CD4-positive, alpha-beta T cell treated with Interleukin-6 at 100 ng/mL for 8 hours (primary cell): ENCODE data around the gene SUFU.
"Not testable (repeated sequence)": the region's sequence is repeated elsewhere in the genome, so short reads cannot be mapped to it uniquely, and the experiment has no call there.

ENCODE experiments used
- DNase-seq: peaks from one replicate; pipeline ENCODE4 v3.0.0-alpha.2; 2020; ENCODE audit warnings: mixed read lengths, low spot score

The SUFU gene

DNA sequence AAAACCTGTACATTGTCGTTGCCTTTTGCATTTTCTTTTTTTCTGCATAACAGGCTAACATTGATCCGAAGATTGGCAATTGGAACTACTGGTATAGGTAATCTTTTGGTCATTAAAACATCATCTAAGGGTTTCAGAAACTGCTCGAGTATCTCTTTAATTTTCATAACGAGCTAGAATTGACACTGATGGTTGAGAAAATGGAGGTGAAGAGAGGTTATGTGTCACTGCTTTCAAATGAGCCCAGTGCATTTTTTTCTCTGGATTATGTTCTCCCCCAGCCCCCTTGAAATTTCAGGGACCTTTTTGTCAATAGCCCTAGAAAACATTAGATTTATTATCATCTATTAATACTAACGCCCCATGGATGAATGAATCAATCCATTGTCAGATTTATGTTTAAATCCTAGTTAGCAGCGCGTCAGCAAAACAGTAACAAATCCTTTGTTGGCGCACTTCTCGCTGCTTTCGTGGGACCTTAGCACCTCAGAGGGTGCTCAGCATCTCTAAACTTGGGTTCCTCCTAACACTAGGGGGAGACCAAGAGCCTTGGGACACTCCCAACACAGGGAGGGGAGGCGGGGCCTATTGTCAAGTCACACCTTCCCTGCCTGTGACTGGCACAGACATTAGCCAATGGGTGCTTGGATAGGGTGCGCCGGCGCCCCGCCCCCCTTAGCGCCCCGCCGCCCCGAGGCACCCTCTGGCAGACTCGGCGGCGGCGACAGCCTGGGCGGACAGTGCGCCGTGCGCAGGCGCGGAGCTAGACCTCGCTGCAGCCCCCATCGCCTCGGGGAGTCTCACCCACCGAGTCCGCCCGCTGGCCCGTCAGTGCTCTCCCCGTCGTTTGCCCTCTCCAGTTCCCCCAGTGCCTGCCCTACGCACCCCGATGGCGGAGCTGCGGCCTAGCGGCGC lies at the start of gene SUFU:
Gene SUFU, plus strand, starts transcription at position 709 of the 915 bp plus-strand sequence. Its CDS starts 181 bp downstream, at position 890.
- peak; percentile 99 for DNase-seq

DNA sequence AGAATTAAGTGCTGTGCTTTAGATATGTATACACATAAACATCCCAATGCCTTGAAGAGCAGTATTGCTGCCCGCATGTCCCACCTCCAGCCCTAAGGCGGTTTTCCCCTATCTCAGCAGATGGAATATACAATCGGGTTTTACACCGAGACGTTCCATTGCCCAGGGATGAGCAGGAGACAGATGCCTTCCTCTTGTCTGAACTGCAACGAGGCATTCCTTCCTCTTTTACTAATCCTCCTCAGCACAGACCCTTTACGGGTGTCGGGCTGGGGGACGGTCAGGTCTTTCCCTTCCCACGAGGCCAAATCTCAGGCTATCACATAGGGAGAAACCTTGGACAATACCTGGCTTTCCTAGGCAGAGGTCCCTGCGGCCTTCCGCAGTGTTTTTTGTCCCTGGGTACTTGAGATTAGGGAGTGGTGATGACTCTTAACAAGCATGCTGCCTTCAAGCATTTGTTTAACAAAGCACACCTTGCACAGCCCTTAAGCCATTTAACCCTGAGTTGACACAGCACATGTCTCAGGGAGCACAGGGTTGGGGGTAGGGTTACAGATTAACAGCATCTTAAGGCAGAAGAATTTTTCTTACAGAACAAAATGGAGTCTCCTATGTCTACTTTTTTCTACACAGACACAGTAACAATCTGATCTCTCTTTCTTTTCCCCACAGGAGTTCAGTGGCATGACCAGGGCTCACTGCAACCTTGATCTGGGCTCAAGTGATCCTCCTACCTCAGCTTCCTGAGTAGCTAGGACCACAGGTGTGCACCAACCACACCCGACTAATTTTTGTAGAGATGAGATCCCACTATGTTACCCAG lies 48.9 kb upstream of the SUFU start:
- not testable (repeated sequence) for DNase-seq

DNA sequence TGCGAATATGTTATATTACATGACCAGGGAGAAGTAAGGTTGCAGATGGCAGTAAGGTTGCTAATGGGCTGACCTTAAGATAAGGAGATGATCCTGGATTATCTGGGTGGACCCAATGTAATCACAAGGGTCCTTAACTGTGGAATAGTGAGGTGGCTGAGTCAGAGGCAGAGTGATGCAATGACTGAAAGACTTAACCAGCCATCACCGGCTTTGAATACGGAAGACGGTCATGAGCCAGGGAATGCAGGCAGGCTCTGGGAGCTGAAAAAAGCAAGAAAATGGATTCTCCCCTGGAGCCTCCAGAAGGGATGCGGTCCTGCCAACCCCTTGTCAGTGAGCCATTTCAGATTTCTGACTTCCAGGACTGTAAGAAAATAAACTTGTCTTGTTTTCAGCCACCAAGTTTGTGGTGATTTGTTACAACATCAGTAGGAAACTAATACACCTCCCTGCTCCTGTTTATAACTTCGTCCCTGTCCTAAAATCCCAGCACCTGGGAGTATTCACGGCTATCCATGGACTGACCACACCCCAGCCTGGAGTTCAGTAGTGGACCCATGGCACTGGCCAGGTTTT lies 47.8 kb upstream of the SUFU start:
- no peak for DNase-seq

DNA sequence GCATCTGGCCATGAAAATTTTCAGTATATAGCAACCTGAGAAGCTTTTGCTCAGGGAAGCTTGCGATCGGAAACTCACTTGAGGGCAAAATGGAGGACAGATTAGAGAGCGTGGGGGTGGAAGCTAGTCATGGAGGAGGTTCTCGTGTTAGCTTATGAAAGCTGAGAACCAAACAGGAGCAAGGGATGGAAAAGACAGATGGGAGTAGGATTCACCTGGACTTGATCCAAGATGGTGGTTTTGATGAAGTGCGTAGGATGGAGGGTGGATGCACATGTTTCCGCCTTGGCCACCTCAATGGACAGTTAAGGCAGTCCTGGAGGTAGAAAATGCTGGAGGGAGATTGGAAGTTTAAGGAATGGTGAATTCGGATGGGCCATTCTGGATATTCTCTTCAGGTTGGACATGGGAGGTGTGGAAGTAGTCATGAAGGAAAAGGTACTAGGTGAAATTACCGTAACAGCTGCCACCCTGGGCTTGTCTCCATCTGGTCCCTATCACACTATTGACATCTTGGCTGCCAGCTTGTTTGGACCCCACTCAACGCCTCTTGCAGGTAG lies 46.1 kb upstream of the SUFU start:
- no peak for DNase-seq

DNA sequence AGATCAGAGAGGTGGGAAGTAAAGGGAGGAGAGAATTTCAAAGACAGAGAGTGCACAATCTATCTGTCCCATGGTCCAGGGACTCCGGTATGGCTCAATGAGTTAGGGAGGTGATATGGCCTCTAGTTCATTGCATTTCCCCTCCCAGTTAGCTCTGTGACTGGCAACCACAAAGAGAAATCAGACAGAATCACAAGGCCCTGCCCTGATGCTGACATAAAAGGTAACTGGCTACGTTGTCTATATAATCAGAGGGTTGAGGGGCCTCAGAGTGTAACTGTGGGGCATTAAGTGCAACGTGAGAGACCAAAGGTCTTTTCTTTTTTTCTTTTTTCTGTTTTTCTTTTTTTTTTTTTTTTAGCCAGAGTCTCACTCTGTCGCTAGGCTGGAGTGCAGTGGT lies 45.1 kb upstream of the SUFU start:
- no peak for DNase-seq

DNA sequence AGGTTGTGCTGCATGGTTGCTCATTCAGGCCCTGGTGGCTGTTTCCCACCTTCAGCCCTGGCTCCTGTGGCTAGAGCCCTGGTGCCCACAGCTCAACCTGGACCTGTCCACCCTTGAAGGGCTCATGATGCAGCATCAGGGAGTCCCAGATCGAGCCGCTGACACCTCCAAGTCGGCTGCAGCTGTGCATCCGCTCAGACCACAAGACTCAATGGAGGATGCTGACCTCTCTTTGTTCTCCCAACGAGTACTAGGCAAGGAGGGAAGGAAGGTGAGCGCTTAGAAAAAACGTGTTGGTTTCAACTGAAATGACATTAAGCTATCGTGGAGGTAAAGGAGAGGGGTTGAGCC lies 43.0 kb upstream of the SUFU start:
- DNase-seq, result no peak

DNA sequence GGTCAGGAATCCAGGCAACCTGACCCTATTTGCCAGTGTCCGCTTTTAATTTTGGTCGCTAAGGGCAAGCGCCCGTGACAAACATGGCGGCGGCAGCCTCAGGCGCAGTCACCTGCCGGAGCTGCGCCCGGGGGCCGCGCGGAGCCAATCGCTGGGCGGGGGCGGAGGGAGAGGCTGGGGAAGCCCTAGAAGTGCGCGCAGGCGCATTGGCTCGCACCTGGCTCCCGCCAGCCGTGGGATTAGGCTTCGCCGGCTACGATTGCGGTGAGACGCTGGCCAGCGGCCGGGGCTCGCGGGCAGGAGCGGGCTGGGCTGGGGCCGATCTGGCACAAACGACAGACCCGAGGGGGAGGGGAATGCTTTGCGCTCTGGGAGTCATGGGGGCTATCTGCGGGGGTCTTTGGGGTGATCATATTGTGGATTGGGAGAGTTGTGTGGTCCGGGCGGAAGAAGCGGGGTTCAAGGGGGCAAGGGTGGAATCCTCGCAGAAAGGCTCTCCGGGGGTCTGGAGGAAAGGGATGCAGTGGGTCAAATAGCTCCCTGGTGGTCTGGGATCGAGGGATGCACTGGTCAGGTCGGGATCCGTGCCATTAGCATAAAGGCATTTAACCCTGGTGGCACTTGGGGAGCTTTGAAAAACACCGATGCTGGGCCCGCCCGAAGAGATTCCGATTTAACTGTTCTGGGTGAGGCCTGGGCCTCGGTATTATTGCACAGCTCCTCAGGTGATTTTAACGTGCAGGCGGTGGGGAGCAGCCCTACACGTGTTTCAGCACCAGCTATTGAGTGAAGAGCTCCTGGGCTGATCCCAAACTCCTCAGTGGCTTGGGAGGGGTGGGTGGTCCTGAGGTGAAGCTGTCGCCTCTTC lies 42.4 kb upstream of the SUFU start:
- peak; percentile 93 for DNase-seq

DNA sequence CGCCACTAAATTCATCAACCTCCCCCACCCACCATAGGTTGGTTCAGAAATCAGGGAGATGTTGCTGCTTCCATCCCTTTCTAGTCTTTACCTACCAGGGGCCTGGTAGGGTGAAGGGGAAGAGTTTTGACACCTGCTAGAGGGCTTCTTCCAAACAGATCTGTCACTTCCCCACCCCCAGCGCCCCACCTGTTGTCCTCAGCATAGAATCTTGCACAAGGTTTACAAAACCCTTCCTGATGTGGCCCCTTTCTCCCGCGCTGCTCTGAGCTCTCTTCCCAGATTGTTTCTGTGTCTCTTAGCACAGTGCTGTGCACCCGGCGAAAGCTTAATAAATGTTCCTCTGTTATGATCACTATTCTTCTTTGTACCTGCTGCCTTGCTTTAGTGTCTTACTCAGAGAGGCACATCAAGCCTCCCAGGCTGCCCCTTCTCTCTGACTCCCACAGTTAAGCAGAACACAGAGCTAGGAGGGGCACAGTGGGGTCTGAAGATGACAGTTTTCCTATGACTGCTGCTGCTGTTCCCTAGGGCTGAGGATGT lies 41.2 kb upstream of the SUFU start:
- no peak for DNase-seq

DNA sequence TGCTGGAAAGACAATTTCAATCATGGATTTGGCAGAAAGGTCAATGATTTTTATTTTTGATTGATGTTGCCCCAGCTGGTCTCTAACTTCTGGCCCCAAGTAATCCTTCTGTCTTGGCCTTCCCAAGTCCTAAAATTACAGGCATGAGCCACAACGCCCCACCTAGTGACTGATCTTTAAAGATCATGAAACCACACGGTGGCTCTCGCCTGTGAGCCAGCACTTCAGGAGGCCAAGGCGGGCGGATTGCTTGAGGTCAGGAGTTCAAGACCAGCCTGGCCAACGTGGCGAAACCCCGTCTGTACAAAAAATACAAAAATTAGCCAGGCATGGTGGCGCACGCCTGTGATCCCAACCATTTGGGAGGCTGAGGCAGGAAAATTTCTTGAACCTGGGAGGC lies 39.8 kb upstream of the SUFU start:
- DNase-seq, result no peak

DNA sequence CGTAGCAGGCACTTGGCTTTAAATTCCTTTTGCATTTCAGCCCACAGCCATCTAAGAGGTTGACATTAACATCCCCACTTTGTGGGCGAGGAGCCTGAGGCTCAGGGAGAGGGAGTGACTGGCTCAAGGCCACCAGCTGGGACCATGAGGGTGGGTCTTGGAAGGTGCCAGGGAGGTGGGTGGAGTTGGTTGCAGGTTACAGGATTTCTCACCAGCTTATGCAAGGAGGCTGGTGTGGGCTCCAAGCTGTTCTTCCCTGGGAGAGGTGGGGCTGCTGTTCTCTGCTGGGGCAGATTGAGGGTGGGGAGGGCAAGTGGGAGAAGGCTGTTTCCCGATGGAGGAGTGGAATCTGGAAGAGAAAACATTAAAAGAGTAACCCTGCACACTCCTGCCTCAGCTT lies 38.3 kb upstream of the SUFU start:
- DNase-seq, result no peak

DNA sequence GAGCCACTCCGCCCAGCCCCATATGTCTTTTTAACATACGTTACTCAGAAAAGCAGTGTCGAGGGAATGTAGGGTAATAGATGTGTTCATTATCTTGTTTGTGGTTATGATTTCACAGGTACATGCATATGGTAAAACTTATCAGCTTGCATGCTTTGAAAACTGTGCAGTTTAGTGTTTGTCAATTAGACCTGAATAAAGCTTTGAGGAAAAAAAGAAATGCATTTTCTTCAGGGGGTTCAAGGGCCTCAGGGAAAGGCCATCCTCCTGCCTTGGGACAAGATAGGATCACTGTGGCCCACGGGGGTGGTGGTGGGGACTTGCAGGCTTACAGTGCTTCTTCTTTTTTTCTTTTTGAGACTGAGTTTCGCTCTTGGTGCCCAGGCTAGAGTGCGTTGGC lies 36.5 kb upstream of the SUFU start:
- no peak for DNase-seq

DNA sequence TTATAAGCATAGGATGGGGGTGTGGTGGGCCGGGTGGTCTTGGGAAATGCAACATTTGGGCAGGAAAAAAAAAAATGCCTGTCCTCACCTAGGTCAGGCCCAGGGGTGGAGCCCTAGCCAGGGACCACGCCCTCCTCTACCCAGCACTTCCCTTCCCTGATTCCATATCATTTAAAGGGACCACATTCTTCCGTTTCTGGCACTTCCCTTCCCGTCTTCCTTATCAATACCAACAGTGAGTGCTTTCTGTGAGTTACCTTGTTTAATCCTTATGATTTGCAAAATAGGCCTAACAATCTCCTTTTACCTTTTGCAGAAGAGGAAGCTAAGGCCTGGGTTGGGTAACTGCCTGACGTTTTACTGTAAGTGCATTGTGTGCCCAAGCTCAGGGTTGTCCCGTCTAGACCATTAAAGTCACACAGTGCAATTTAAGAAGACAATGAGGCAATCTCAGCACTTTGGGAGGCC lies 35.8 kb upstream of the SUFU start:
- no peak for DNase-seq

DNA sequence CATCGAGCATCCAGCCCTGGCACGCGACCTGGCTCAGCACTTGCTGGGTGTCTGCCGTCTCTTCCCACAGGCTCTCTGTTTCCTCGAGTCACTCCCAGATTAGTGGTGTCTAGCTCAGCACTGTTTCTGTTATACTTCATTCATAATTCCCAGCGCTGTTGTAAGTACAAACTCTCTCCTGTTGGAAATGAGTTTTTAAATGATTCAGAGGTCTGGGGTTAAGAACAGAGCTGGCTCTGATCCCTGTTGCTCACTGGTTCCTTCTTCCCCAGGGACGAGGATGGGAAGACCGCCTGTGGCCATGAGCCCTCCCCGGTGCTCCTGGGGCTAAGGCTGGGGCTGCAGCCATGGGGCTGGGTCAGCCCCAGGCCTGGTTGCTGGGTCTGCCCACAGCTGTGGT lies 35.1 kb upstream of the SUFU start:
- no peak for DNase-seq

DNA sequence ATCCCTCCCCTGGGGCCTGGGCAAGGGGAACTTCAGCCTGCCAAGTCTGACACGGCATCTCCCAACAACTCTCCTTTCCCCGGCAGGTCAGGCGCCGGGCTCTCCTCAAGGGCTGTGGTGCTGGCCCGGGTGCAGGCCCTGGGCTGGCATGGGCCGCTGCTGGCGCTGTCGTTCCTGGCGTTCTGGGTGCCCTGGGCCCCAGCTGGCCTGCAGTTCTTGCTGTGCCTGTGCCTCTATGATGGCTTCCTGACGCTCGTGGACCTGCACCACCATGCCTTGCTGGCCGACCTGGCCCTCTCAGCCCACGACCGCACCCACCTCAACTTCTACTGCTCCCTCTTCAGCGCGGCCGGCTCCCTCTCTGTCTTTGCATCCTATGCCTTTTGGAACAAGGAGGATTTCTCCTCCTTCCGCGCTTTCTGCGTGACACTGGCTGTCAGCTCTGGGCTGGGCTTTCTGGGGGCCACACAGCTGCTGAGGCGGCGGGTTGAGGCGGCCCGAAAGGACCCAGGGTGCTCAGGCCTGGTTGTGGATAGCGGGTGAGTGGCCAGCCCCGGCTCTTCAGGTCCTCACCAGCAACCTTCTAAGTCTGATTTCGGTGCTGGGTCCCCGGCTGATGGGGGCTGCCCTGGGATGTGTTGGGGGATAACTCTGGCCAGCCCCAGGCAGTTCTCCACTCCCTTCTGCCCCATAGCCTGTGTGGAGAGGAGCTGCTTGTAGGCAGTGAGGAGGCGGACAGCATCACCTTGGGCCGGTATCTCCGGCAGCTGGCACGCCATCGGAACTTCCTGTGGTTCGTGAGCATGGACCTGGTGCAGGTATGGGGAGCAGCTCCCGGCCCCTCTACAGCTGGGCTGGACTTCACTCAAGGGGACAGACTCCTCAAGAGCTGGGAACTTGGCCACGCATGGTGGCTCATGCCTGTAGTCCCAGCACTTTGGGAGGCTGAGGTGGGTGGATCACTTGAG lies 32.9 kb upstream of the SUFU start:
- no peak for DNase-seq

DNA sequence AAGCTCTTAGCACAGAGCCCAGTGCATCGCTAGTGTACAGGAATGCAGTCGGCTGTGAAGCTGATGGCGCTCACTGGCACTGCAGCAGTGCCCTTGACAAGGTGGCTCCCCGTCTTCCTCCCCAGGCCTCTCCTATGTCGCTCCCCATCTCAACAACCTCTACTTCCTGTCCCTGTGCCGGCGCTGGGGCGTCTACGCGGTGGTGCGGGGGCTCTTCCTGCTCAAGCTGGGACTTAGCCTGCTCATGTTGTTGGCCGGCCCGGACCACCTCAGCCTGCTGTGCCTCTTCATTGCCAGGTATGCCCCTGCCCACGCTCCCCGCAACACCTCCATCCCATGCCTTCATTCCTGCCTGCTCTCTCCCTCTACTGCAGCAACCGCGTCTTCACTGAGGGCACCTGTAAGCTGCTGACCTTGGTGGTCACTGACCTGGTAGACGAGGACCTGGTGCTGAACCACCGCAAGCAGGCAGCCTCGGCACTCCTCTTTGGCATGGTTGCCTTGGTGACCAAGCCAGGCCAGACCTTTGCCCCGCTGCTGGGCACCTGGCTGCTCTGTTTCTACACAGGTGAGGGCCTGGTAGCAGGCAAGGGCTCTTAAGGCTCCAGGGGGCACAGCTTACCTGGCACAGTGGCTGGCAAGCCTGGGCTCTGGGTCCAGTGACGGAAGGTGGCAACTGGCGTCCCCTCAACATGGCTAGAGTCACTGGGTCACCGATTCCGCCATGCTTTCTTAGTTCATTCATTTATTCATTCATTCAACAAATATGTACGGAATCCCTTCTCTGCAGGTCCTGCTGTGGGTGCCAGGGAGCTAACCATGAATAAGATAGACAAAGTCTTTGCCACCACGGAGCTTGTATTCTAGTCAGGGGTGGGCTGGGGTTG lies 30.1 kb upstream of the SUFU start:
- peak; percentile 32 for DNase-seq

DNA sequence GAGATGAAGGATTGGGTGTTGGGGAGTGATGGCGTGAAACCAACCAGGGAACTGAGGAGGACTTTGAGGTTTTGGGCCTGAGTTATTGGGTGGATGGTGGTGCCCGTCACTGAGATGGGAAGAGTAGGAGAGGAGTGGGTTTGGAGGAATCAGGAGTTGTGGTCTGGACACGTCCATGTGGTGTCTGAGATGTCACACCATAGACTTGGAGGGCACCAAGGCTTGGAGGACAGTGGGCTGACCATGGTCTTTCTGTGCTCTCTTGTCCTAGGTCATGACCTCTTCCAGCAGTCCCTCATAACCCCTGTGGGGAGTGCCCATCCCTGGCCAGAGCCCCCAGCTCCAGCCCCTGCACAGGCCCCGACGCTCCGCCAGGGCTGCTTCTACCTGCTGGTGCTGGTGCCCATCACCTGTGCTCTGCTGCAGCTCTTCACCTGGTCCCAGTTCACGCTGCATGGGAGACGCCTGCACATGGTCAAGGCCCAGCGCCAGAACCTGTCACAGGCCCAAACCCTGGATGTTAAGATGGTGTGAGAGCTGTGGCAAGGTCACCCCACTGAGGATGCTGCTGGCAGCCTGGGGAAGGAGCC lies 28.2 kb upstream of the SUFU start:
- DNase-seq, result no peak

DNA sequence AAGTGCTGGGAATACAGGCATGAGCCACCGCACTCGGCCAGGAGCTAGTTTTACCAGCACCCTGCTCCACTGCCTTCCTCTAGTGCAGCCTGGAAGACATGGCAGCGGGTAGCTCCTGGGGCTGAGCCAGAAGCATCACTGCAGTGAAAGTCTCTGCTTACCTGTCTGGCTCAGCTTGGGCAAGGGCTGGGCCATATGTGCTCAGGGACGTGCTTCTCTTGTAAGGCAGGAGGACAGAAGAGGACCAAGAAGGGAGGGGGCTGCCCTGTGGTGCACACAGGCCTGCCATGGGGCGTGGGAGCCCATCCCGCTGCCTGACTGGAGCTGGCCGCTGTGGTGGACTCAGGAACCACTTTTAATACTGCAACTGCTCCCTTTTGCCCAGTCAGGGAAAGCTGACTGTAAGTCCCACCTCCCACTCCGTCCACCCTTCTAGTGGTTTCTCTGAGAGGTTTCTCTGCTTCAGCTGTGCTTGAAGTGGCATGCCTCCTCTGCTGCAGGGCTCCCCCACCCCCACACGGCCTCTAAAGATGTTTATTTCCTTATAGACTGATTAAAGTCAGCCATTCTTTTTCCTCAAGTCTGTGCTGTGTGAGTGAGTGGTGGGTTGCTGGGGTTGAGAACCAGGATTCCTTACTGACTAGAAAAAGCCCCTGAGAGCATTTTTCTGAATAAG lies 27.2 kb upstream of the SUFU start:
- DNase-seq, result no peak

DNA sequence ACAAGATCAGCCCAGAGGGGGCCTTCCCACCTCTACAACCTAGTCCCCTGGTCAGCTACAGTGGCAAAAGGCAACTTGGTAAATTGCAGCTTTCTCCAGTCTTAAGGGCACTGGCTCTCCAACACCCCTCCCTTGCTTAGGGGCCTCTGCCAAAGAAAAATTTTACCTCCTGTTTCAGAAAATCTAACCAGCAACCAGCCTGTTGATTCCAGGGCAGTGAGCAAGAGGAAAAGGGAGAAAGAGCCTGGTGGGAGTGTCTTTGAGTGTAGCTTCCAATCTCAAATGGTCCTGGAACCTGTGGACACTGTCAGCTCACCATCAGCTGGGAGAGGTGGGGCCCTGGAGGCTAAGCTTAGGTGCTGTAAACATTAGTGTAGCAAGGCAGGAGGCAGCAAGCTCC lies 24.1 kb upstream of the SUFU start:
- no peak for DNase-seq
